Measurements from ENCODE around the gene TMEM132A. TPM values are rescaled to one million over a fixed set of nuclear protein-coding genes. Genes with fewer than 3 reads are reported as not detected.

The TMEM132A gene, protein sequence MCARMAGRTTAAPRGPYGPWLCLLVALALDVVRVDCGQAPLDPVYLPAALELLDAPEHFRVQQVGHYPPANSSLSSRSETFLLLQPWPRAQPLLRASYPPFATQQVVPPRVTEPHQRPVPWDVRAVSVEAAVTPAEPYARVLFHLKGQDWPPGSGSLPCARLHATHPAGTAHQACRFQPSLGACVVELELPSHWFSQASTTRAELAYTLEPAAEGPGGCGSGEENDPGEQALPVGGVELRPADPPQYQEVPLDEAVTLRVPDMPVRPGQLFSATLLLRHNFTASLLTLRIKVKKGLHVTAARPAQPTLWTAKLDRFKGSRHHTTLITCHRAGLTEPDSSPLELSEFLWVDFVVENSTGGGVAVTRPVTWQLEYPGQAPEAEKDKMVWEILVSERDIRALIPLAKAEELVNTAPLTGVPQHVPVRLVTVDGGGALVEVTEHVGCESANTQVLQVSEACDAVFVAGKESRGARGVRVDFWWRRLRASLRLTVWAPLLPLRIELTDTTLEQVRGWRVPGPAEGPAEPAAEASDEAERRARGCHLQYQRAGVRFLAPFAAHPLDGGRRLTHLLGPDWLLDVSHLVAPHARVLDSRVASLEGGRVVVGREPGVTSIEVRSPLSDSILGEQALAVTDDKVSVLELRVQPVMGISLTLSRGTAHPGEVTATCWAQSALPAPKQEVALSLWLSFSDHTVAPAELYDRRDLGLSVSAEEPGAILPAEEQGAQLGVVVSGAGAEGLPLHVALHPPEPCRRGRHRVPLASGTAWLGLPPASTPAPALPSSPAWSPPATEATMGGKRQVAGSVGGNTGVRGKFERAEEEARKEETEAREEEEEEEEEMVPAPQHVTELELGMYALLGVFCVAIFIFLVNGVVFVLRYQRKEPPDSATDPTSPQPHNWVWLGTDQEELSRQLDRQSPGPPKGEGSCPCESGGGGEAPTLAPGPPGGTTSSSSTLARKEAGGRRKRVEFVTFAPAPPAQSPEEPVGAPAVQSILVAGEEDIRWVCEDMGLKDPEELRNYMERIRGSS
- total RNA-seq (ENCODE audit: unreplicated experiment), result 164 TPM
- long read RNA-seq, partial matches to known transcripts, result 6 of 18 reads
- long read RNA-seq, other reads (novel, unspliced or antisense), result 7 of 18 reads

DNA sequence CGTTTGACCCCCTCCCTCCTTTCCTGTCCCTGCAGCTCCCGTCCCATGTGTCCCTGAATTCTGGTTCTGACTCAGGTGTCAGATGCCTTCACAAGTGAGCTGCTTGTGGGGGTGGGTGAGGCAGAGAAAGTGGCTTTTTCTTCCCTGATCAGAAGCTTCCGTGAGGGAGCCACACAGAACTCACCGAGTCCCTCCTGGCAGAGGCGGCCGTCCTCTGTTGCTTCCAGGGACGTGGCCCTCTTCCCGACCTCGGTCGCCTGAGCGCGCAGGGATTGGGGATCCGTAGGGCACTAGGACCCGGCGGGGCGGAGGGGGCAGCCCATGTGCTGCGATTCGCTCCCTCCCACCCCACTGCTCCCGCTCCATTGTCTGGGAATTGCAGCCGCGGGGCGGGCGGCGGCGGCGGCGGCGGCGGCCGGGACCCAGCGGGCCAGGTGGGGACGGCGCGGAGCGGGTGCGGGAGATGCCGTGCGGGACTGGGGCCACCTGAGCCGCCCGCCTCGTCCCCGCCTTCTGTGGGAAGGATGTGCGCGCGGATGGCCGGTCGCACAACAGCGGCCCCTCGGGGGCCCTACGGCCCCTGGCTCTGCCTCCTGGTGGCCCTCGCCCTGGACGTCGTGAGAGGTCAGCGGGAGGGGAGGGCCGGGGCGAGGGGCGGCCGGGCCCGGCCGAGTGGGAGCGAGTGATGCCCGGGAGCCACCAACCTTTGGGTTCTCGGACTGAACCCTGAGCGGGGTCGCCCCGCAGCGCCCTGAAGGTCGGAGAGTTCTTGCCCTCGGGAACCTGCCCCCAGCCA, at the start of gene TMEM132A:
TSS of gene TMEM132A (plus strand) at position 351 of the 796 bp plus-strand sequence. CDS start at position 525, 174 bp downstream.
- peaks cover 38% of the 10 kb centered on the region for H3K36me3 Mint-ChIP-seq (ENCODE audit: low read depth, unreplicated experiment)
- peaks cover 17% of the 10 kb centered on the region for H3K4me1 Mint-ChIP-seq (ENCODE audit: unreplicated experiment)
- DNase-seq (ENCODE audit: low spot score), result peak; percentile 79
- peak within 1 kb of the TSS; percentile 77 for H3K27ac Mint-ChIP-seq (ENCODE audit: unreplicated experiment)
- TF ChIP-seq, protein P1, sequence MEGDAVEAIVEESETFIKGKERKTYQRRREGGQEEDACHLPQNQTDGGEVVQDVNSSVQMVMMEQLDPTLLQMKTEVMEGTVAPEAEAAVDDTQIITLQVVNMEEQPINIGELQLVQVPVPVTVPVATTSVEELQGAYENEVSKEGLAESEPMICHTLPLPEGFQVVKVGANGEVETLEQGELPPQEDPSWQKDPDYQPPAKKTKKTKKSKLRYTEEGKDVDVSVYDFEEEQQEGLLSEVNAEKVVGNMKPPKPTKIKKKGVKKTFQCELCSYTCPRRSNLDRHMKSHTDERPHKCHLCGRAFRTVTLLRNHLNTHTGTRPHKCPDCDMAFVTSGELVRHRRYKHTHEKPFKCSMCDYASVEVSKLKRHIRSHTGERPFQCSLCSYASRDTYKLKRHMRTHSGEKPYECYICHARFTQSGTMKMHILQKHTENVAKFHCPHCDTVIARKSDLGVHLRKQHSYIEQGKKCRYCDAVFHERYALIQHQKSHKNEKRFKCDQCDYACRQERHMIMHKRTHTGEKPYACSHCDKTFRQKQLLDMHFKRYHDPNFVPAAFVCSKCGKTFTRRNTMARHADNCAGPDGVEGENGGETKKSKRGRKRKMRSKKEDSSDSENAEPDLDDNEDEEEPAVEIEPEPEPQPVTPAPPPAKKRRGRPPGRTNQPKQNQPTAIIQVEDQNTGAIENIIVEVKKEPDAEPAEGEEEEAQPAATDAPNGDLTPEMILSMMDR (IDR thresholded peaks at IDR 0.05; ENCODE audit: unreplicated experiment), result no peak
- H3K27me3 Mint-ChIP-seq (ENCODE audit: unreplicated experiment), result peaks cover 7% of the 10 kb centered on the region
- H3K4me3 Mint-ChIP-seq (ENCODE audit: unreplicated experiment), result peak within 1 kb of the TSS; percentile 95
- no peaks in the 10 kb centered on the region for H3K9me3 Mint-ChIP-seq (ENCODE audit: unreplicated experiment)

DNA sequence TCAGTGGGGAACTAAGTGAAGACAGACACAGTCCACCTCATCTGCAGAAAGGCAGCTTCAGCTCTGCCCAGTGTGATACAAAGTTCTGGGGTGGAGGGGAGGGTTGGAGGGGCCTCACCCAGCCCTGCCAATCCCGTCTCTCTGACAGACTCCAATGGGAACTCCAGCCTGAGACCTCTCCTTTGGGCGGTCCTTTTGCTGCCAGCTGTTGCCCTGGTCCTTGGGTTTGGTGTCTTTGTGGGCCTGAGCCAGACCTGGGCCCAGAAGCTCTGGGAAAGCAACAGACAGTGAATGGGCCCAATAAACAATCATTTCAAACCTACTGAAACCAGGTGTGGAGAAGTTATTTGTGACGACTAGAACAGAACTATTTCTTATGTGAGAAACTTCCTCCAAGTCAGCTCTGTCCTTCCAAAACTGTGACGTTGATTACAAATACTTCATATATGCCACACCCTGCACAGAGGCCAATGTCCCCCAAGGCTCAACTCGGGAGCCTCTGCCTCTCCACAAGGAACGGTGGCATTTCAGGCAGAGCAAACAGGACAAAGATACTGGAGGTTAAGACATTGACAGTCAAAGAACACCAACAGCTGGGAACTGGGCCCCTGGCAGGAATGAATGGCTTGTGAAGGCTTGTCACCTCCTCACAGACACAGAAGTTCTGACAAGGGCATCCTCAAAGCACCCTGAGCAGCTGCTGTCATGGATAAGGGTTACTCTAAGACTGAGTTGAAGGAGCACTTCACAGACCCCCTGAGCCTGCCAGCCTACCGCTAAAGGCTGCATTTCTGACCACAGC, 48.7 kb upstream of the TMEM132A start:
- TF ChIP-seq, protein P1 (IDR thresholded peaks at IDR 0.05; ENCODE audit: unreplicated experiment), result no peak
- no peaks in the 10 kb centered on the region for H3K9me3 Mint-ChIP-seq (ENCODE audit: unreplicated experiment)
- H3K4me1 Mint-ChIP-seq (ENCODE audit: unreplicated experiment), result peaks cover 18% of the 10 kb centered on the region
- H3K36me3 Mint-ChIP-seq (ENCODE audit: low read depth, unreplicated experiment), result no peaks in the 10 kb centered on the region
- H3K4me3 Mint-ChIP-seq (ENCODE audit: unreplicated experiment), result no peak overlapping the region
- H3K27ac Mint-ChIP-seq (ENCODE audit: unreplicated experiment), result no peak overlapping the region
- peaks cover 3% of the 10 kb centered on the region for H3K27me3 Mint-ChIP-seq (ENCODE audit: unreplicated experiment)
- DNase-seq (ENCODE audit: low spot score), result no peak

DNA sequence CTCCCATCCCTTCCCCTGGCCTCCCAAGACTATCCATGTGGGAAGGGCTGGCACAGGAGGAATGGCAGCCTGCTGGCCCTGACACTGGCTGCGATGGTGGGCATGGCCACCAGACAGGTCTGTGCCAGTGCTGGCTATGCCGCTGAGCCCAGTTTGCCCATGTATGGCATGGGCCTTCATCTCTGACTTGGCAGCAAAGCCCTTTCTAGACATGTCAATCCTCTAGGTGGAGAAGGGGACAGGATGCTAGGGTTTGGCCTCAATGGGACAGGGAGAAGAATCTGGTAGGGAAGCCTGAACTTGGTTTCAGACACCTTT, 48.1 kb upstream of the TMEM132A start:
- H3K4me3 Mint-ChIP-seq (ENCODE audit: unreplicated experiment), result no peak overlapping the region
- no peaks in the 10 kb centered on the region for H3K9me3 Mint-ChIP-seq (ENCODE audit: unreplicated experiment)
- no peaks in the 10 kb centered on the region for H3K36me3 Mint-ChIP-seq (ENCODE audit: low read depth, unreplicated experiment)
- peaks cover 4% of the 10 kb centered on the region for H3K27me3 Mint-ChIP-seq (ENCODE audit: unreplicated experiment)
- TF ChIP-seq, protein P1 (IDR thresholded peaks at IDR 0.05; ENCODE audit: unreplicated experiment), result no peak
- H3K27ac Mint-ChIP-seq (ENCODE audit: unreplicated experiment), result peak overlapping the region; percentile 61
- no peak for DNase-seq (ENCODE audit: low spot score)
- H3K4me1 Mint-ChIP-seq (ENCODE audit: unreplicated experiment), result peaks cover 18% of the 10 kb centered on the region

DNA sequence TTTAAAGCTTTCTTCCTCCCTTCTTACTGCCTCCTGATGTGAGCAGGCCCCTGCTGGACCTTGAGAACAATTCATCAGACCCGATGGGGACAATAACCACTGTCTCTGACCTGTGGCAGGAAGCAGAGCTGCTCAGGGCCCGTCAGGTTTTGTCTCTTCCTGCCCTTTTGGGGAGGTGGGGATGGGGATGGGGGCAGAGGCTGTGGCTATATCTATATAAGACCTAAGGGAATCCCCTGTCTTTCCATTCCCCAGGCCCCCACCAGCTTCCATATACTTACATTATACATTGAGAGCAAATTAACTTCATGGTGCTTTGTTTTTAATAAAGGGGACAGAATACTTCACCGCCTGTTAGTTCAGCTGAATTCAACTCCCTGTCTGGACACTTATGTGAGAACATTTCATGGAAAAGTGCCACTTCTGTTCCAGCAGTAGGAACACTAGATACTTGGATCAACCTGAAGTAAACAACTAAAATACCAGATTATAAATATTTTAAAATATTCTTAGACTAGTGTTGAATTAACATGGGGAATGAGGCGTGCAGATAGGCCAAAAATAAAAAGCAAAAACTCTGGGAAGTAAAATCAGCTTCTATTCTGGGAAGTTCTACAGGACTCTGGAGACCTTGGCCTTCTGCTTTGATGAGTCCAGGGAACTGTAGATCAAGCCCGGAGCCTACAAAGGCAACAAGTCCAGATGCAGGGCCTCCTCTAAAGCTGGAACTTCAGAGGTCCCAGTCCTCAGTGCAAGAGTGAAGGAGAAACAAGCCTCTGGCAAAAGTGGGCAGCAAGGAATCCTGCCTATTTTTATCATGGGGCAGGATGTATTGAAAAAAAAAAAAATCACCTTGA, 45.8 kb upstream of the TMEM132A start:
- no peak for DNase-seq (ENCODE audit: low spot score)
- Mint-ChIP-seq H3K9me3 (ENCODE audit: unreplicated experiment) (no peaks in the 10 kb centered on the region), H3K4me1 (ENCODE audit: unreplicated experiment) (peaks cover 18% of the 10 kb centered on the region), H3K27ac (ENCODE audit: unreplicated experiment) (no peak overlapping the region), H3K36me3 (ENCODE audit: low read depth, unreplicated experiment) (no peaks in the 10 kb centered on the region), H3K4me3 (ENCODE audit: unreplicated experiment) (no peak overlapping the region), H3K27me3 (ENCODE audit: unreplicated experiment) (peaks cover 2% of the 10 kb centered on the region)
- TF ChIP-seq, protein P1 (IDR thresholded peaks at IDR 0.05; ENCODE audit: unreplicated experiment), result no peak

Measured in endothelial cell (in vitro differentiated cells).